Measurements from ENCODE around the gene CD55.

Gene CD55

GRCh38 chr1:207355060-207355459 is 33.6 kb downstream of the CD55 start:
- no peak overlapping the region for H3K4me3 ChIP-seq (replicated peaks; ENCODE audit: low read depth, low read length)
- DNase-seq (ENCODE audit: extremely low read depth, low read depth) = no peak
- TF ChIP-seq CTCF (IDR thresholded peaks at IDR 0.05; ENCODE audit: low read depth, low read length, missing control alignments) = no peak

GRCh38 chr1:207355513-207356295 is 34.2 kb downstream of the CD55 start:
- no peak overlapping the region for H3K4me3 ChIP-seq (replicated peaks; ENCODE audit: low read depth, low read length)
- TF ChIP-seq CTCF (IDR thresholded peaks at IDR 0.05; ENCODE audit: low read depth, low read length, missing control alignments) = no peak
- DNase-seq (ENCODE audit: extremely low read depth, low read depth) = no peak

- DNase-seq (ENCODE audit: extremely low read depth, low read depth) = no peak
- no peak for TF ChIP-seq CTCF (IDR thresholded peaks at IDR 0.05; ENCODE audit: low read depth, low read length, missing control alignments)
- H3K4me3 ChIP-seq (replicated peaks; ENCODE audit: low read depth, low read length) = no peak overlapping the region
Measured at GRCh38 chr1:207361029-207361428, 39.6 kb downstream of the CD55 start.

- H3K4me3 ChIP-seq (replicated peaks; ENCODE audit: low read depth, low read length) = no peak overlapping the region
- DNase-seq (ENCODE audit: extremely low read depth, low read depth) = no peak
- no peak for TF ChIP-seq CTCF (IDR thresholded peaks at IDR 0.05; ENCODE audit: low read depth, low read length, missing control alignments)
Measured at GRCh38 chr1:207361889-207362288, 40.4 kb downstream of the CD55 start.

- DNase-seq (ENCODE audit: extremely low read depth, low read depth) = no peak
- no peak for TF ChIP-seq CTCF (IDR thresholded peaks at IDR 0.05; ENCODE audit: low read depth, low read length, missing control alignments)
- no peak overlapping the region for H3K4me3 ChIP-seq (replicated peaks; ENCODE audit: low read depth, low read length)
Measured at GRCh38 chr1:207362962-207363860, 41.7 kb downstream of the CD55 start.

- no peak for TF ChIP-seq CTCF (IDR thresholded peaks at IDR 0.05; ENCODE audit: low read depth, low read length, missing control alignments)
- no peak for DNase-seq (ENCODE audit: extremely low read depth, low read depth)
Measured at GRCh38 chr1:207363871-207364270, 42.4 kb downstream of the CD55 start.

More at GRCh38 chr1:207363871-207364270, 42.4 kb downstream of the CD55 start:
- no peak overlapping the region for H3K4me3 ChIP-seq (replicated peaks; ENCODE audit: low read depth, low read length)

All from HFF-Myc (cell line).